Measurements from ENCODE around the gene SRRM5. TPM values are rescaled to one million over a fixed set of nuclear protein-coding genes. Genes with fewer than 3 reads are reported as not detected.
A peak's percentile ranks its signal among the peaks of the same experiment; 100 is the strongest.
"Not testable (repeated sequence)": the region's sequence is repeated elsewhere in the genome, so short reads cannot be mapped to it uniquely, and the experiment has no call there.

Gene SRRM5
- total and polyA plus RNA-seq, 2 donors, result 0.23 TPM; not detected in 1

- WGBS, result 62% methylated on average over 7 of the region's 7 CpGs
- Histone ChIP-seq H3K4me3 (ENCODE audit: low read depth, low read length) (no peak overlapping the region), H3K27ac (ENCODE audit: low read depth) (no peak overlapping the region), H3K36me3 (ENCODE audit: insufficient read depth) (no peaks in the 10 kb centered on the region), H3K4me1 (ENCODE audit: insufficient read depth) (peaks cover 1% of the 10 kb centered on the region)
- DNase-seq (ENCODE audit: extremely low spot score), result no peak
These were observed 30.4 kb upstream of the SRRM5 start for GRCh38 chr19:43581467-43581866.

GRCh38 chr19:43582495-43582894, 29.4 kb upstream of the SRRM5 start:
- H3K36me3 ChIP-seq (ENCODE audit: insufficient read depth), result no peaks in the 10 kb centered on the region
- DNase-seq (ENCODE audit: extremely low spot score), result no peak
- H3K4me1 ChIP-seq (ENCODE audit: insufficient read depth), result peaks cover 1% of the 10 kb centered on the region
- 95% methylated on average over 2 of the region's 2 CpGs for WGBS
- H3K4me3 ChIP-seq (ENCODE audit: low read depth, low read length), result no peak overlapping the region
- H3K27ac ChIP-seq (ENCODE audit: low read depth), result no peak overlapping the region

- DNase-seq (ENCODE audit: extremely low spot score), result no peak
- WGBS, result 96% methylated on average over 1 of the region's 1 CpG
- Histone ChIP-seq H3K36me3 (ENCODE audit: insufficient read depth) (no peaks in the 10 kb centered on the region), H3K27ac (ENCODE audit: low read depth) (no peak overlapping the region), H3K4me1 (ENCODE audit: insufficient read depth) (peaks cover 1% of the 10 kb centered on the region), H3K4me3 (ENCODE audit: low read depth, low read length) (no peak overlapping the region)
These were observed 27.4 kb upstream of the SRRM5 start for GRCh38 chr19:43584484-43584883.

- H3K27ac ChIP-seq (ENCODE audit: low read depth), result no peak overlapping the region
- no peaks in the 10 kb centered on the region for H3K36me3 ChIP-seq (ENCODE audit: insufficient read depth)
- no peaks in the 10 kb centered on the region for H3K4me1 ChIP-seq (ENCODE audit: insufficient read depth)
- DNase-seq (ENCODE audit: extremely low spot score), result no peak
- 82% methylated on average over 2 of the region's 2 CpGs for WGBS
- H3K4me3 ChIP-seq (ENCODE audit: low read depth, low read length), result no peak overlapping the region
These were observed 25.5 kb upstream of the SRRM5 start for GRCh38 chr19:43586346-43586745.

GRCh38 chr19:43587029-43587428, 24.9 kb upstream of the SRRM5 start:
- DNase-seq (ENCODE audit: extremely low spot score); H3K4me3 ChIP-seq (ENCODE audit: low read depth, low read length); H3K36me3 ChIP-seq (ENCODE audit: insufficient read depth); H3K27ac ChIP-seq (ENCODE audit: low read depth); H3K4me1 ChIP-seq (ENCODE audit: insufficient read depth): not testable (repeated sequence)
- WGBS, result 94% methylated on average over 3 of the region's 3 CpGs

- Histone ChIP-seq H3K27ac (ENCODE audit: low read depth) (no peak overlapping the region), H3K4me3 (ENCODE audit: low read depth, low read length) (no peak overlapping the region), H3K4me1 (ENCODE audit: insufficient read depth) (no peaks in the 10 kb centered on the region), H3K36me3 (ENCODE audit: insufficient read depth) (peaks cover 5% of the 10 kb centered on the region)
- DNase-seq (ENCODE audit: extremely low spot score), result no peak
- WGBS, result 86% methylated on average over 5 of the region's 5 CpGs
These were observed 22.6 kb upstream of the SRRM5 start for GRCh38 chr19:43589277-43589676.

- Histone ChIP-seq H3K27ac (ENCODE audit: low read depth) (no peak overlapping the region), H3K36me3 (ENCODE audit: insufficient read depth) (peaks cover 5% of the 10 kb centered on the region), H3K4me1 (ENCODE audit: insufficient read depth) (no peaks in the 10 kb centered on the region), H3K4me3 (ENCODE audit: low read depth, low read length) (no peak overlapping the region)
- DNase-seq (ENCODE audit: extremely low spot score), result no peak
- WGBS, result 85% methylated on average over 6 of the region's 6 CpGs
These were observed 22.2 kb upstream of the SRRM5 start for GRCh38 chr19:43589678-43590077.

- no peak for DNase-seq (ENCODE audit: extremely low spot score)
- 95% methylated on average over 63 of the region's 63 CpGs for WGBS
- peaks cover 5% of the 10 kb centered on the region for H3K36me3 ChIP-seq (ENCODE audit: insufficient read depth)
These were observed 19.8 kb upstream of the SRRM5 start for GRCh38 chr19:43591904-43592772.

GRCh38 chr19:43592800-43593350, 19.0 kb upstream of the SRRM5 start:
- Histone ChIP-seq H3K4me3 (ENCODE audit: low read depth, low read length) (no peak overlapping the region), H3K36me3 (ENCODE audit: insufficient read depth) (peaks cover 5% of the 10 kb centered on the region), H3K27ac (ENCODE audit: low read depth) (no peak overlapping the region), H3K4me1 (ENCODE audit: insufficient read depth) (no peaks in the 10 kb centered on the region)
- 94% methylated on average over 37 of the region's 37 CpGs for WGBS
- no peak for DNase-seq (ENCODE audit: extremely low spot score)

More at GRCh38 chr19:43591904-43592772, 19.8 kb upstream of the SRRM5 start:
- H3K4me3 ChIP-seq (ENCODE audit: low read depth, low read length), result no peak overlapping the region
- no peak overlapping the region for H3K27ac ChIP-seq (ENCODE audit: low read depth)
- no peaks in the 10 kb centered on the region for H3K4me1 ChIP-seq (ENCODE audit: insufficient read depth)

GRCh38 chr19:43594081-43594697, 17.7 kb upstream of the SRRM5 start:
- no peak for DNase-seq (ENCODE audit: extremely low spot score)
- H3K4me1 ChIP-seq (ENCODE audit: insufficient read depth), result no peaks in the 10 kb centered on the region
- 89% methylated on average over 10 of the region's 10 CpGs for WGBS
- peaks cover 5% of the 10 kb centered on the region for H3K36me3 ChIP-seq (ENCODE audit: insufficient read depth)
- H3K4me3 ChIP-seq (ENCODE audit: low read depth, low read length), result peak overlapping the region; percentile 53
- H3K27ac ChIP-seq (ENCODE audit: low read depth), result no peak overlapping the region

- peaks cover 5% of the 10 kb centered on the region for H3K36me3 ChIP-seq (ENCODE audit: insufficient read depth)
- WGBS, result 2% methylated on average over 64 of the region's 64 CpGs
- H3K27ac ChIP-seq (ENCODE audit: low read depth), result peak overlapping the region; percentile 39
- peak overlapping the region; percentile 53 for H3K4me3 ChIP-seq (ENCODE audit: low read depth, low read length)
- no peak for DNase-seq (ENCODE audit: extremely low spot score)
- no peaks in the 10 kb centered on the region for H3K4me1 ChIP-seq (ENCODE audit: insufficient read depth)
These were observed 16.9 kb upstream of the SRRM5 start for GRCh38 chr19:43594710-43595604.

GRCh38 chr19:43595605-43595998, 16.3 kb upstream of the SRRM5 start:
- peaks cover 5% of the 10 kb centered on the region for H3K36me3 ChIP-seq (ENCODE audit: insufficient read depth)
- WGBS, result 1% methylated on average over 18 of the region's 18 CpGs
- peak overlapping the region; percentile 53 for H3K4me3 ChIP-seq (ENCODE audit: low read depth, low read length)
- H3K27ac ChIP-seq (ENCODE audit: low read depth), result peak overlapping the region; percentile 39
- no peak for DNase-seq (ENCODE audit: extremely low spot score)
- no peaks in the 10 kb centered on the region for H3K4me1 ChIP-seq (ENCODE audit: insufficient read depth)

All from urinary bladder (tissue), 4 donors.